Uterus (tissue), 2 donors: ENCODE measurements around the gene ORAI3.

Experiments used
- CTCF ChIP-seq, 4 experiments: fragments of 200-600 bp in 2 of 4; fragments of 450-650 bp in 2 of 4; sonication (generic) in 2 of 4; IDR thresholded peaks; one replicate each; pipeline ENCODE4 v1.5.1; 2016 to 2019; ENCODE audit warnings: antibody characterized with exemption in 4 of 4, mild to moderate bottlenecking in 2 of 4, moderate library complexity in 1 of 4
- POLR2A ChIP-seq, 2 donors: fragments of 450-650 bp; IDR thresholded peaks; one replicate each; pipeline ENCODE4 v1.6.1; 2016; ENCODE audit warnings: antibody characterized with exemption in 2 of 2, mild to moderate bottlenecking in 1 of 2, moderate library complexity in 1 of 2

DNA sequence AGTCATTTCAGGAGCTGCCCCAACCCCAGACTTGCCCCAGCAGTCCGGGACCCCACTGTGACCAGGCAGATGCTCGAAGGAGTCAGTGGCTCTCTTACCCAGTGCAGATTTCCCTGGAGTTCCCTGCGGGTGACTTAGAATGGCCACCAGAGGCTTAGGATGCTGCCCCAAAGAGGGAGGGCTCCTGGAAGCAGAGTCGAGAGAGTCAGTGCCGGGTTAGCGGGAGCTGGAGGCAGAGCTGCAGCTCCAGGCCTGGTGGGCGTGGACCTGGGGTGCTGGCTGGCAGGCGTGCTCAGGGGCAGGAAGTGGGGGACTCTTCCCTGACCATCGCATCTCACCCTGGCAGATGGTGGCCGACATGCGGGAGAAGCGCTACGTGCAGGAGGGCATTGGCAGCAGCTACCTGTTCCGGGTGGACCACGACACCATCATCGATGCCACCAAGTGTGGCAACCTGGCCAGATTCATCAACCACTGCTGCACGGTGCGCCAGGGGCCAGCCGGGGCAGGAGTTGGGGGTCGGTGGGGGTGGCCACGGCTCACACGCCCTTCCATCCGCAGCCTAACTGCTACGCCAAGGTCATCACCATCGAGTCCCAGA, 34.5 kb downstream of the ORAI3 start:
- no peak for TF ChIP-seq CTCF (IDR thresholded peaks at IDR 0.05)
- no peak for TF ChIP-seq POLR2A (IDR thresholded peaks at IDR 0.05)
